Testis (tissue), 3 donors: Measurements from ENCODE around the gene HAPLN3. TPM values are rescaled to one million over a fixed set of nuclear protein-coding genes. Genes with fewer than 3 reads are reported as not detected.
A peak's percentile ranks its signal among the peaks of the same experiment; 100 is the strongest.

Experiments used
- DNase-seq: peaks from one replicate; pipeline ENCODE4 v3.0.0-alpha.2; 2019
- H3K27ac ChIP-seq, 2 donors: fragments of 200-600 bp; sonication (generic); one replicate each; pipeline ENCODE4 v1.5.1; 2019
- H3K27me3 ChIP-seq: fragments of 200-600 bp; sonication (generic); one replicate; pipeline ENCODE4 v1.5.1; 2019
- H3K36me3 ChIP-seq: fragments of 200-600 bp; sonication (generic); one replicate; pipeline ENCODE4 v1.5.1; 2017; ENCODE audit warnings: low read depth; ENCODE audit errors: missing control alignments
- H3K4me1 ChIP-seq: fragments of 200-600 bp; sonication (generic); one replicate; pipeline ENCODE4 v1.5.1; 2019
- H3K4me3 ChIP-seq, 2 donors: fragments of 200-600 bp; sonication (generic); one replicate each; pipeline ENCODE4 v1.5.1; 2017 to 2019
- H3K9me3 ChIP-seq: fragments of 200-600 bp; sonication (generic); one replicate; pipeline ENCODE4 v1.5.1; 2017
- CTCF ChIP-seq, 3 experiments: fragments of 450-650 bp in 2 of 3; fragments of 200-600 bp in 1 of 3; sonication (generic) in 1 of 3; IDR thresholded peaks; one replicate each; pipeline ENCODE4 v1.5.1; 2016 to 2019; ENCODE audit warnings: antibody characterized with exemption in 3 of 3, mild to moderate bottlenecking in 2 of 3, moderate library complexity in 1 of 3
- POLR2A ChIP-seq: fragments of 450-650 bp; IDR thresholded peaks from one replicate; pipeline ENCODE4 v1.6.1; 2017; ENCODE audit warnings: antibody characterized with exemption, mild to moderate bottlenecking, moderate library complexity
- WGBS, 2 donors: methylation state at CpG; one replicate each; pipeline ENCODE4 v1.1.5; 2018; 5-methylcytosine and 5-hydroxymethylcytosine counted together
- intact Hi-C: fragments of 100-400 bp; cut with DNase I; formaldehyde crosslinking; loops from one replicate; pipeline ENCODE4 v1.15.1; 2023; ENCODE audit warnings: low total_unique reads
- polyA plus RNA-seq: library from polyadenylated mRNA; stranded (reverse); fragments of 350-450 nt; fragmentation: Illumina TruSeq; extraction: RNeasy Lipid Tissue Mini Kit (QIAGEN cat#74804); gene quantifications from one replicate; pipeline ENCODE4 v1.2.3, GENCODE V29; 2014; ENCODE audit warnings: low read depth, low replicate concordance; ENCODE audit not compliant: insufficient read depth
- total RNA-seq, 2 donors: library from RNA; depleted of rRNA; stranded (reverse); fragments of >200 nt; gene quantifications; one replicate each; pipeline ENCODE4 v1.2.3, GENCODE V29; 2016

The HAPLN3 gene
- total and polyA plus RNA-seq, 3 donors from 2014 or later, result 4.8 to 5.6 (median 5.0) TPM

- Histone ChIP-seq H3K4me1 (peaks cover 12% of the 10 kb centered on the region), H3K27ac (peak within 1 kb of the TSS; percentile 37 to 82), H3K9me3 (no peaks in the 10 kb centered on the region), H3K27me3 (no peaks in the 10 kb centered on the region), H3K4me3 (peak within 1 kb of the TSS; percentile 60 to 82), H3K36me3 (no peaks in the 10 kb centered on the region)
- DNase-seq, result peak; percentile 85
- TF ChIP-seq POLR2A (no peak), CTCF (IDR thresholded peaks at IDR 0.05) (no peak)
- intact Hi-C loops, result no loop called here
- WGBS, 2 donors, result 0 to 2% methylated on average over 21 to 61 of the region's 67 CpGs
Measured at GRCh38 chr15:88913017-88913849, 17.9 kb upstream of the HAPLN3 start, which contains the start of gene MFGE8. Gene MFGE8 (minus strand): TSS chr15:88913379. CDS start chr15:88913319, 60 bp downstream.

GRCh38 chr15:88912500-88912921 is 17.2 kb upstream of the HAPLN3 start:
- Histone ChIP-seq H3K9me3 (no peaks in the 10 kb centered on the region), H3K4me1 (peaks cover 12% of the 10 kb centered on the region), H3K36me3 (no peaks in the 10 kb centered on the region), H3K27me3 (no peaks in the 10 kb centered on the region), H3K4me3 (peak overlapping the region; percentile 60 to 82), H3K27ac (peak overlapping the region; percentile 37 to 82)
- intact Hi-C loops, result no loop called here
- TF ChIP-seq CTCF (IDR thresholded peaks at IDR 0.05), result no peak
- TF ChIP-seq POLR2A, result no peak
- WGBS, 2 donors, result 0% methylated on average over 17 to 20 of the region's 20 CpGs
- DNase-seq, result peak; percentile 78

DNA sequence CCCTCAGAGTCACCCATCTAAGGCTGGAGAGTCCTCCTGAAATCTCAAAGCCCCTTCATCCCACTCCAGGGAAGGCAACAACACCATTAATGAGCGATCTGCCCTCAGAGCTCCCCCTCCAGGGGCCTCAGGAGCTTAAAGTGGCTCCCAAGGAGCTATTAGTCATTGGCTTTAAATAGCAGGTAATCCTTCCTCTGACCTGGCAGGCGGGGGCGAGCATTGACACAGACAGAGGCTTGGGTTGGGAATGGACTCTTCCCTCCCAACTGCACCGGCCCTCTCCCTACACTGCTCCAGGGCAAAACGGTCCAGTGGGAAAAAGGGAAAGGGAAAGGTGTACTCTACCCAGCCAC is 16.4 kb upstream of the HAPLN3 start:
- DNase-seq, result no peak

DNA sequence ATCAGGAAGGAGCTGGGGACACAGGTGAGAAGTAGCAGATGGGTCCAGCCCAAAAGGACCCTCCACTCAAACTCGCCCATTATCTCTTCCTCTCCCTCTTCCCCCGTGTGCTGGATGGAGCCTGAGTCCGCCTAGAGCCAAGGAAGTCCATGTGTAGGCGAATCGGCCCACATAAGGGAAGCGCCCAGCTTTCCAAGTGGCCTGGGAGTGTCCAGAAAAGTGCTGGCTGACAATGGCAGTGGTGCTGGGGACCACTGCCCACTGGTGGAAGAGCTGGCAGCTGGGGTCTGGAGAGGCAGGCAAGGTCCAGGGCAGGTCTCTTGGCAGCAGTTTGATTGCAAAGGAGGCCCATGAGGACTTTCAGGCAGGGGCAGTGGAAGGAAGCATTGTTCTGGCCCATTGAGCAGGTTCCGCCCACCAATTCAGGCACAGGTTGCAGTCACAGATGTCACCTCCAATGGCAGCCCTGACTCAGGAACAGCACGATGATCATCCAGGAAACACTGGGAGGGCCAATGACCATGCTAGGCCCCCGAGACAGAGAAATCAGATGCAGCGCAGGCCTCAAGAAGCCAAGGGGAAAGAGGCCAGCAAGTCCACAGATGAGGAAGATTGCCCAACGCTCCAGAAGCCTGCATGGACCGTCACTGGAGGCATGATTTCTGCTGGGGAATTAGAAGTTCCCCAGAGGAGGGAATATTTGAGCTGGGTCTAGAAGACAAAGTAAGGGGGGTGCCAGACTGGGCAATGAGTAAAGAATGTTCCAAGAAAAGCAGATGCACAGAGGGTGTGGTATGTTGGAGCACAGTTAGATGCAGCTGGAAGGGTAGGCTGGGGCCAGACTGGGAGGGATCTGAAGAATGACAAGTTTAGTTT is 14.8 kb upstream of the HAPLN3 start:
- Histone ChIP-seq H3K27ac (no peak overlapping the region), H3K4me1 (peaks cover 12% of the 10 kb centered on the region), H3K4me3 (no peak overlapping the region), H3K36me3 (no peaks in the 10 kb centered on the region), H3K27me3 (no peaks in the 10 kb centered on the region), H3K9me3 (no peaks in the 10 kb centered on the region)
- intact Hi-C loops, result loop anchor here (10.0 kb wide), 1 partner anchor 105 kb away; no protein-coding TSS in a partner anchor
- TF ChIP-seq POLR2A, result no peak
- no peak for TF ChIP-seq CTCF (IDR thresholded peaks at IDR 0.05)
- WGBS, 2 donors, result 74 to 82% methylated on average over 12 of the region's 12 CpGs
- DNase-seq, result no peak

More for the DNA sequence above, 16.4 kb upstream of the HAPLN3 start:
- intact Hi-C loops, result no loop called here
- Histone ChIP-seq H3K9me3 (no peaks in the 10 kb centered on the region), H3K36me3 (no peaks in the 10 kb centered on the region), H3K27ac (peak overlapping the region in 1 of 2 donors; percentile 82), H3K4me1 (peaks cover 12% of the 10 kb centered on the region), H3K4me3 (peak overlapping the region in 1 of 2 donors; percentile 82), H3K27me3 (no peaks in the 10 kb centered on the region)
- 54 to 70% methylated on average over 5 of the region's 5 CpGs for WGBS, 2 donors
- TF ChIP-seq POLR2A (no peak), CTCF (IDR thresholded peaks at IDR 0.05) (no peak)
